ENCODE data around the gene ARHGAP44. TPM values are rescaled to one million over a fixed set of nuclear protein-coding genes. Genes with fewer than 3 reads are reported as not detected.

Gene ARHGAP44
- total and polyA plus RNA-seq, 2 experiments from 2014 or later = 5.8 to 16.4 TPM

GRCh38 chr17:12808723-12809122 is 19.4 kb downstream of the ARHGAP44 start:
- Mint-ChIP-seq H3K4me1 (peaks cover 4% of the 10 kb centered on the region; the same call in 1 of the 3 replicates), H3K27me3 (ENCODE audit: insufficient read depth, low read depth, poor library complexity) (peaks cover 3% of the 10 kb centered on the region), H3K36me3 (ENCODE audit: low read depth) (peaks cover 41% of the 10 kb centered on the region), H3K27ac (no peak overlapping the region), H3K9me3 (peaks cover 42% of the 10 kb centered on the region), H3K4me3 (no peak overlapping the region)
- H3K4me3 ChIP-seq = no peak overlapping the region
- H4K20me1 ChIP-seq (replicated peaks; ENCODE audit: insufficient read depth) = no peaks in the 10 kb centered on the region; the same call in 1 of the 2 replicates
- peaks cover 7% of the 10 kb centered on the region; the same call in 1 of the 2 replicates for H3K9me2 ChIP-seq (ENCODE audit: insufficient read depth)
- H3F3A ChIP-seq (replicated peaks; ENCODE audit: low read depth) = no peaks in the 10 kb centered on the region
- no peak overlapping the region for H3K27ac ChIP-seq (ENCODE audit: low read depth)
- no peak overlapping the region for H3K4me2 ChIP-seq
- DNase-seq (ENCODE audit: low spot score) (no peak), ATAC-seq (no peak)
- H3K36me3 ChIP-seq (ENCODE audit: insufficient read depth) = peaks cover 5% of the 10 kb centered on the region; the same call in 1 of the 2 replicates
- no peaks in the 10 kb centered on the region for H3K4me1 ChIP-seq (ENCODE audit: insufficient read depth)
- no peak overlapping the region for H2AFZ ChIP-seq
- H3K27me3 ChIP-seq (ENCODE audit: insufficient read depth) = no peaks in the 10 kb centered on the region
- TF ChIP-seq POLR2AphosphoS5 (IDR thresholded peaks at IDR 0.05; ENCODE audit: low read depth) = no peak
- TF ChIP-seq NANOG (IDR thresholded peaks at IDR 0.05; ENCODE audit: borderline replicate concordance) = no peak
- TF ChIP-seq ETS1 (IDR thresholded peaks at IDR 0.05) = no peak
- TF ChIP-seq CTCF (conservative IDR thresholded peaks at IDR 0.05; ENCODE audit: low read depth in 2 of 2) = no peak
- TF ChIP-seq EZH2 (IDR thresholded peaks at IDR 0.05; ENCODE audit: low read depth, unreplicated experiment) = no peak
- H3K79me2 ChIP-seq (replicated peaks; ENCODE audit: insufficient read depth) = peaks cover 65% of the 10 kb centered on the region

GRCh38 chr17:12812877-12813276 is 23.6 kb downstream of the ARHGAP44 start:
- Histone ChIP-seq H3K79me2 (replicated peaks; ENCODE audit: insufficient read depth) (peaks cover 31% of the 10 kb centered on the region), H3K27me3 (ENCODE audit: insufficient read depth) (no peaks in the 10 kb centered on the region), H3K4me2 (no peak overlapping the region), H3F3A (replicated peaks; ENCODE audit: low read depth) (no peaks in the 10 kb centered on the region), H3K27ac (ENCODE audit: low read depth) (no peak overlapping the region), H3K36me3 (ENCODE audit: insufficient read depth) (peaks cover 5% of the 10 kb centered on the region; the same call in 1 of the 2 replicates), H3K4me1 (ENCODE audit: insufficient read depth) (peaks cover 10% of the 10 kb centered on the region; the same call in 1 of the 2 replicates), H3K4me3 (no peak overlapping the region), H4K20me1 (replicated peaks; ENCODE audit: insufficient read depth) (no peaks in the 10 kb centered on the region; the same call in 1 of the 2 replicates), H2AFZ (no peak overlapping the region), H3K9me2 (ENCODE audit: insufficient read depth) (peaks cover 3% of the 10 kb centered on the region; the same call in 1 of the 2 replicates)
- no peak for DNase-seq (ENCODE audit: low spot score)
- peaks cover 3% of the 10 kb centered on the region for H3K27me3 Mint-ChIP-seq (ENCODE audit: insufficient read depth, low read depth, poor library complexity)
- no peak for ATAC-seq
- TF ChIP-seq ZNF114 (CRISPR knock-in tag; IDR thresholded peaks at IDR 0.05) (no peak), JUNB (IDR thresholded peaks at IDR 0.05; ENCODE audit: unreplicated experiment) (no peak), NANOG (IDR thresholded peaks at IDR 0.05; ENCODE audit: borderline replicate concordance) (no peak), EZH2phosphoT487 (IDR thresholded peaks at IDR 0.05; ENCODE audit: unreplicated experiment) (no peak), STAT1 (IDR thresholded peaks at IDR 0.05; ENCODE audit: unreplicated experiment) (no peak), ZNF462 (CRISPR knock-in tag; IDR thresholded peaks at IDR 0.05) (no peak), ZNF331 (CRISPR knock-in tag; IDR thresholded peaks at IDR 0.05; ENCODE audit: low read depth) (no peak)
- no peak overlapping the region for H3K27ac Mint-ChIP-seq
- H3K9me3 Mint-ChIP-seq = peaks cover 28% of the 10 kb centered on the region
- peaks cover 24% of the 10 kb centered on the region for H3K36me3 Mint-ChIP-seq (ENCODE audit: low read depth)
- H3K4me1 Mint-ChIP-seq = peaks cover 9% of the 10 kb centered on the region; the same call in 2 of the 3 replicates
- no peak overlapping the region for H3K4me3 Mint-ChIP-seq

Data from GM23338 (cell line).